Nephron (organoid): ENCODE results near the gene KDM4B.

Source experiments
- H3K27ac Mint-ChIP-seq, 3 experiments: 2 replicates each; pipeline ENCODE4 v1.8.0; 2020; ENCODE audit warnings: mixed read lengths in 3 of 3, mild to moderate bottlenecking in 2 of 3, moderate library complexity in 1 of 3
- H3K27me3 Mint-ChIP-seq: 2 replicates; pipeline ENCODE4 v1.8.0; 2021; ENCODE audit warnings: low read depth, mild to moderate bottlenecking, moderate library complexity, mixed read lengths
- H3K36me3 Mint-ChIP-seq: 2 replicates; pipeline ENCODE4 v1.8.0; 2020; ENCODE audit warnings: low read depth, mixed read lengths
- H3K4me1 Mint-ChIP-seq: 2 replicates; pipeline ENCODE4 v1.8.0; 2020; ENCODE audit warnings: mixed read lengths
- H3K4me3 Mint-ChIP-seq, 3 experiments: 2 replicates each; pipeline ENCODE4 v1.8.0; 2020; ENCODE audit warnings: mild to moderate bottlenecking in 3 of 3, mixed read lengths in 3 of 3, moderate library complexity in 2 of 3
- H3K9me3 Mint-ChIP-seq: 2 replicates; pipeline ENCODE4 v1.8.0; 2020; ENCODE audit warnings: mixed read lengths
- CTCF ChIP-seq, 3 experiments: fragments of 200-600 bp; sonication (generic); IDR thresholded peaks; one replicate each; pipeline ENCODE4 v1.5.0; 2021; ENCODE audit warnings: antibody characterized with exemption in 3 of 3; ENCODE audit not compliant: unreplicated experiment in 3 of 3

The KDM4B gene

DNA sequence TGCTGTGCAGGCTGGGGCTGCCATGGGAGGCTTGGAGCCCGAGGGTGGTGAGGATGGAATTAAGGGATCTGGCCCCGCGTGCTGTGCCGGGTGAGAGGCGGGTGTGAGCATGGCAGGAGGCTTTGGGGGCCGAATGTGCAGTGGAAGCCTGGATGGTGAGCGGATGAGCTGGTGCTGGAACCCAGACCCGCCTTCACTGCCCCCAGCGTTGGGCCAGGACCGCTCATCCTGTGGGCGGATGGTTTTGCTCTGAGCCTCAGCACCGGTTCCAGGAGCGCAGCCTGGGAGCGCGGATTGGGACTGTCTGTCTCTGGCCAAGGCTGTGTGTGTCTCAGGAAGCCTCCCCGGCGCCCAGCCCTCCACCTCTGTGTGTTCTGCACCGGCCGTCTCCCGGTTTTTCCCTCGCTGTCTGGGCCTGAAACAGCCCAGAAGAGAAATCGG is 16.7 kb downstream of the KDM4B start:
- Mint-ChIP-seq H3K27me3 (no peaks in the 10 kb centered on the region), H3K4me1 (peaks cover 60% of the 10 kb centered on the region), H3K36me3 (no peaks in the 10 kb centered on the region), H3K27ac (peak overlapping the region; percentile 49 to 88 (median 79)), H3K4me3 (no peak overlapping the region), H3K9me3 (no peaks in the 10 kb centered on the region)
- no peak for TF ChIP-seq CTCF (IDR thresholded peaks at IDR 0.05; ENCODE audit: unreplicated experiment in 3 of 3)

- Mint-ChIP-seq H3K27ac (peak overlapping the region; percentile 49 to 88 (median 79)), H3K27me3 (no peaks in the 10 kb centered on the region), H3K4me1 (peaks cover 60% of the 10 kb centered on the region), H3K36me3 (no peaks in the 10 kb centered on the region), H3K4me3 (no peak overlapping the region), H3K9me3 (no peaks in the 10 kb centered on the region)
- no peak for TF ChIP-seq CTCF (IDR thresholded peaks at IDR 0.05; ENCODE audit: unreplicated experiment in 3 of 3)
These were observed 17.1 kb downstream of the KDM4B start for GRCh38 chr19:4986056-4986455.

- H3K36me3 Mint-ChIP-seq: peaks cover 1% of the 10 kb centered on the region
- H3K9me3 Mint-ChIP-seq: no peaks in the 10 kb centered on the region
- H3K4me3 Mint-ChIP-seq: no peak overlapping the region
- TF ChIP-seq CTCF (IDR thresholded peaks at IDR 0.05; ENCODE audit: unreplicated experiment in 3 of 3): no peak
- no peaks in the 10 kb centered on the region for H3K27me3 Mint-ChIP-seq
- H3K27ac Mint-ChIP-seq: no peak overlapping the region
- H3K4me1 Mint-ChIP-seq: peaks cover 60% of the 10 kb centered on the region
These were observed 17.6 kb downstream of the KDM4B start for GRCh38 chr19:4986471-4986891.

DNA sequence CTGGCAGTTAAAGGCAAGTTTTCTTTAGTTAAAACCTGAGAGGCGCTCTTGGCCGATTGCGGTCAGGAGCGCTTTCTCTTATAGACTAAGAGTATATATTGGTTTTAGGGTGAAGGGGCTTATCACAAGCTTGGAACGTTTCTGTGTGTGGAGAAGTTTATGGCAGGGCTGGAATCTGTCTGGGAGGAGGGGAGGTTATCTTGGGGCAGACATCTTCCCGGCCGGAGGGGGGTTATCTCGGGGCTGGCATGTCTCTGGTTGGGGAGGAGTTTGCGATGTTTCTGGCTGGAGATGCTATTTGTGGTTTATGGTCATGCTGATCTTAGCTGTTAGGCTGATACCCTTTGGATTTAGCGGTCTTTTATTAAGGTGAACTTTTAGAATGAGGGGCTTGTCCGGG is 18.3 kb downstream of the KDM4B start:
- Mint-ChIP-seq H3K4me3 (peak overlapping the region; percentile 25 to 58 (median 28)), H3K36me3 (peaks cover 9% of the 10 kb centered on the region), H3K9me3 (no peaks in the 10 kb centered on the region), H3K27me3 (no peaks in the 10 kb centered on the region), H3K4me1 (peaks cover 60% of the 10 kb centered on the region), H3K27ac (peak overlapping the region; percentile 4 to 61 (median 24))
- no peak for TF ChIP-seq CTCF (IDR thresholded peaks at IDR 0.05; ENCODE audit: unreplicated experiment in 3 of 3)

DNA sequence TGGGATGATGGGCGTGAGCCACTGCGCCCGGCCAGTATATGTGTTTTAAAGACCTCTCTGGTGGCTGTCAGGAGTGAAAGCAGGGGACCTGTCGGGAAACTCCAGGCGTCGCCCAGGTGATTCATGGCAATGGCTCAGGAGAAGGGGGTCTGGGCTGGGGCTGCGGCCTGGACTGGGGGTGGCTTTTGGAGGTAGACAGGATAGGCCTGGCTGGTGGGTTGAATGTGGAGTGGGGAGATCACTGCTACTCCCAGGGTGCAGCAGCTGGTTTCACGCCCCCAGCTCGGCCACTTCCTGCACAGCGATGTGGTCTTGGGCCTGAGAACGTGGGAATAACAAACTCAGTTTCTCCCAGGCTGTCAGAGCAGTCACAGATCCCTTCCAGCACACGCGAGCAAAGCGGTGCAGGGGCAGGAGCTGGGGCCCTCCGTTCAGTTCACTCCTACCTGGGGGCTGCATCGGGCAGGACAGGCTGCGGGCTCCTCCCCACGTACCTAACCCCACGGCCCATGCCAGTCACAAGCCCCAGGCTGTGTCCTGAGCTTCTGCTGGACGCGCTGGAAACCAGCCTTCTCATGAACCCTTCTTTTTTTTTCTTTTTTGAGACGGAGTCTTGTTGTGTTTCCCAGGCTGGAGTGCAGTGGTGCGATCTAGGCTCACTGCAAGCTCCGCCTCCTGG is 18.9 kb downstream of the KDM4B start:
- peaks cover 60% of the 10 kb centered on the region for H3K4me1 Mint-ChIP-seq
- peaks cover 2% of the 10 kb centered on the region for H3K9me3 Mint-ChIP-seq
- peaks cover 15% of the 10 kb centered on the region for H3K36me3 Mint-ChIP-seq
- H3K27me3 Mint-ChIP-seq: no peaks in the 10 kb centered on the region
- no peak for TF ChIP-seq CTCF (IDR thresholded peaks at IDR 0.05; ENCODE audit: unreplicated experiment in 3 of 3)
- peak overlapping the region; percentile 25 to 58 (median 28) for H3K4me3 Mint-ChIP-seq
- peak overlapping the region; percentile 4 to 61 (median 24) for H3K27ac Mint-ChIP-seq

GRCh38 chr19:4988770-4989251 is 19.9 kb downstream of the KDM4B start:
- Mint-ChIP-seq H3K9me3 (peaks cover 2% of the 10 kb centered on the region), H3K36me3 (peaks cover 22% of the 10 kb centered on the region), H3K27ac (peak overlapping the region; percentile 16 to 61 (median 17)), H3K4me1 (peaks cover 55% of the 10 kb centered on the region), H3K27me3 (no peaks in the 10 kb centered on the region), H3K4me3 (no peak overlapping the region)
- TF ChIP-seq CTCF (IDR thresholded peaks at IDR 0.05; ENCODE audit: unreplicated experiment in 3 of 3): no peak
